MCF 10A (cell line): ENCODE data around the gene KCNJ5. TPM values are rescaled to one million over a fixed set of nuclear protein-coding genes. Genes with fewer than 3 reads are reported as not detected.
A peak's percentile ranks its signal among the peaks of the same experiment; 100 is the strongest.

Source experiments
- BruUV-seq: library from RNA; stranded (reverse); fragments of 400-500 nt; replicated peaks from 2 replicates; lab custom pipeline; 2021; lab: Mats Ljungman, UMichigan
- CTCF ChIA-PET: fragments of 300-600 bp; sonication (Branson Sonifier 250); formaldehyde crosslinking; extraction: SDS; loops from one replicate; lab custom pipeline; 2021; ENCODE audit warnings: antibody characterized with exemption, inconsistent platforms; lab: Yijun Ruan, JAX
- POLR2A ChIA-PET: fragments of 300-600, 350-650 bp; sonication (Branson Sonifier 250); formaldehyde crosslinking; extraction: SDS; loops from one replicate; lab custom pipeline; 2020; ENCODE audit warnings: antibody characterized with exemption, inconsistent platforms; lab: Yijun Ruan, JAX
- DNase-seq: peaks from one replicate; pipeline ENCODE4 v3.0.0-alpha.2; 2018; ENCODE audit not compliant: unreplicated experiment
- H3K27ac Mint-ChIP-seq: one replicate; pipeline ENCODE4 v1.8.0; 2022; ENCODE audit warnings: mild to moderate bottlenecking, low read depth, mixed read lengths; ENCODE audit not compliant: unreplicated experiment
- H3K27me3 Mint-ChIP-seq: one replicate; pipeline ENCODE4 v1.8.0; 2022; ENCODE audit warnings: mixed read lengths; ENCODE audit not compliant: insufficient read depth, unreplicated experiment
- H3K36me3 Mint-ChIP-seq: one replicate; pipeline ENCODE4 v1.8.0; 2022; ENCODE audit warnings: mild to moderate bottlenecking, moderate library complexity, mixed read lengths; ENCODE audit not compliant: insufficient read depth, unreplicated experiment
- H3K4me1 Mint-ChIP-seq: one replicate; pipeline ENCODE4 v1.8.0; 2022; ENCODE audit warnings: mixed read lengths; ENCODE audit not compliant: insufficient read depth, unreplicated experiment
- H3K4me3 Mint-ChIP-seq: one replicate; pipeline ENCODE4 v1.8.0; 2022; ENCODE audit warnings: mild to moderate bottlenecking, moderate library complexity, mixed read lengths; ENCODE audit not compliant: unreplicated experiment
- H3K9me3 Mint-ChIP-seq: one replicate; pipeline ENCODE4 v1.8.0; 2022; ENCODE audit warnings: mixed read lengths; ENCODE audit not compliant: unreplicated experiment
- CTCF ChIP-seq: fragments of 200-600 bp; IDR thresholded peaks from one replicate; pipeline ENCODE4 v1.8.0; 2022; ENCODE audit warnings: antibody characterized with exemption, mild to moderate bottlenecking; ENCODE audit not compliant: unreplicated experiment
- intact Hi-C: fragments of 100-400 bp; cut with micrococcal nuclease; formaldehyde crosslinking; loops from 2 replicates; pipeline ENCODE4 v1.14.1; 2022
- total RNA-seq: library from RNA; stranded (reverse); gene quantifications from 2 replicates; pipeline ENCODE4 v1.2.3, GENCODE V29; 2022

Gene KCNJ5
- total RNA-seq, 1 experiment from 2014 or later = not detected

DNA sequence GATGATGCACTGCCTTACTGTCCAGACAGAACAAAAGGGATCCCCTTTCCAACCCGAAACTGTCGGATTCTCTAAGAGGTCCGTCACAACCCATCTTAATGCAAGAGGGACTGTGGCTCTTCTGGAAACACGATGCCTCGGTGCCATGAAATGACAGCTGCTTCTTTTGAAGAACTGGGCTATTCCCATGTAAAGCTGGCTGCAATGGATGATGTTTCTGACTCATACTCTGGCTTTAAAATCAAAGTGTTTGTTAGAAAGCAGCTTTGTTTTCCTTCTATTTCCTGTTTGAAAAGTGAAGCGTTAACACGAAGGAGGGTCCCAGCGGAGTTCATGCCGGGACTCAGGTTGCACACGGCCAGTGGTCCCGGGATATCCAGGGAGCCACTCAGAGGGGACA, 48.4 kb downstream of the KCNJ5 start:
- intact Hi-C loops = no loop called here
- TF ChIP-seq CTCF = no peak
- H3K4me3 Mint-ChIP-seq = no peak overlapping the region
- no peaks in the 10 kb centered on the region for H3K27me3 Mint-ChIP-seq
- no peaks in the 10 kb centered on the region for H3K9me3 Mint-ChIP-seq
- no TSS peak for BruUV-seq
- no peak for DNase-seq
- ChIA-PET CTCF (interaction anchor here (0.5 to 26.7 kb wide), 6 partner anchors 17 to 50 kb away, joined by 3 to 598 read pairs (median 12); partner anchors contain the start of gene KCNJ5), POLR2A (interaction anchor here (0.6 to 2.2 kb wide), 3 partner anchors 20 to 36 kb away, joined by 3 to 14 read pairs (median 3); no protein-coding TSS in a partner anchor)
- peaks cover 22% of the 10 kb centered on the region for H3K4me1 Mint-ChIP-seq
- no peak overlapping the region for H3K27ac Mint-ChIP-seq
- H3K36me3 Mint-ChIP-seq = peaks cover 6% of the 10 kb centered on the region

GRCh38 chr11:128940156-128940555, 49.0 kb downstream of the KCNJ5 start:
- Mint-ChIP-seq H3K27ac (no peak overlapping the region), H3K9me3 (no peaks in the 10 kb centered on the region), H3K4me1 (peaks cover 22% of the 10 kb centered on the region), H3K4me3 (peak overlapping the region; percentile 7), H3K36me3 (peaks cover 5% of the 10 kb centered on the region), H3K27me3 (no peaks in the 10 kb centered on the region)
- no TSS peak for BruUV-seq
- peak; percentile 35 for DNase-seq
- CTCF ChIA-PET = interaction anchor here (0.5 to 26.7 kb wide), 6 partner anchors 16 to 51 kb away, joined by 3 to 598 read pairs (median 12); partner anchors contain the start of gene KCNJ5
- POLR2A ChIA-PET = interaction anchor here (0.5 to 2.2 kb wide), 5 partner anchors 25 to 52 kb away, joined by 3 to 14 read pairs (median 3); no protein-coding TSS in a partner anchor
- intact Hi-C loops = no loop called here
- no peak for TF ChIP-seq CTCF

- ChIA-PET CTCF (interaction anchor here (0.7 to 26.7 kb wide), 6 partner anchors 16 to 62 kb away, joined by 3 to 598 read pairs (median 12); partner anchors contain the start of gene KCNJ5), POLR2A (interaction anchor here (0.5 to 2.2 kb wide), 4 partner anchors 24 to 53 kb away, joined by 3 to 14 read pairs (median 4); no protein-coding TSS in a partner anchor)
- TF ChIP-seq CTCF = no peak
- intact Hi-C loops = no loop called here
- Mint-ChIP-seq H3K9me3 (no peaks in the 10 kb centered on the region), H3K4me1 (peaks cover 22% of the 10 kb centered on the region), H3K27ac (peak overlapping the region; percentile 86), H3K4me3 (peak overlapping the region; percentile 7), H3K36me3 (peaks cover 1% of the 10 kb centered on the region), H3K27me3 (no peaks in the 10 kb centered on the region)
- no TSS peak for BruUV-seq
- peak; percentile 53 for DNase-seq
Measured at GRCh38 chr11:128940603-128941002, 49.4 kb downstream of the KCNJ5 start.

DNA sequence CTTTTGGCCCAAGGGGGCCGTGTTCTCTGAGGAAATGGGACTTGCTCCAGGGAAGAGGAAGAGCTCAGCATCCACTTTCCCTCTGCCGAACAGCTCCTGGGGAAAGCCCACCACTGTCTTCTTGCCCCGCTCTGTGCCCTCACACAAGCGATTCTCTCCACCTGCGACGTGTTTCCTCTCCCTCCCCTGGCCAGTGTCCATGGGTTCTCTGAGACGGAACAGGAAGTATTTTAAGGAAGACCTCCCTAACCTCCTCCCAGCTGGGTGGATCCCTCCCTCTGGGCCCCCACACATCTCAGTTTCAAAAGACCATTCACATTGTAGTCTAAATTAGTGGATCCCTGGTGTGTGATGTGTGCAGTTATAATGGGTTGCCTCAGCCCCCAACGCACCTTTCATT, 50.0 kb downstream of the KCNJ5 start:
- no peaks in the 10 kb centered on the region for H3K27me3 Mint-ChIP-seq
- CTCF ChIA-PET = interaction anchor here (0.7 to 26.7 kb wide), 4 partner anchors 15 to 63 kb away, joined by 3 to 598 read pairs (median 42); partner anchors contain the start of gene KCNJ5
- POLR2A ChIA-PET = interaction anchor here (1.0 to 2.2 kb wide), 2 partner anchors 33 to 51 kb away, joined by 4 to 14 read pairs; no protein-coding TSS in a partner anchor
- no peaks in the 10 kb centered on the region for H3K36me3 Mint-ChIP-seq
- no peaks in the 10 kb centered on the region for H3K9me3 Mint-ChIP-seq
- TF ChIP-seq CTCF = no peak
- DNase-seq = no peak
- intact Hi-C loops = no loop called here
- no peak overlapping the region for H3K4me3 Mint-ChIP-seq
- H3K4me1 Mint-ChIP-seq = peaks cover 22% of the 10 kb centered on the region
- peak overlapping the region; percentile 86 for H3K27ac Mint-ChIP-seq
- BruUV-seq = TSS peak; percentile 52
